HAP-1 (cell line): ENCODE data around the gene WDR4.
"Not testable (repeated sequence)": the region's sequence is repeated elsewhere in the genome, so short reads cannot be mapped to it uniquely, and the experiment has no call there.

Experiments used
- DNase-seq, 2 experiments: peaks; one replicate each; pipeline ENCODE4 v3.0.0-alpha.2; 2016 to 2020; ENCODE audit warnings: low spot score in 2 of 2
- H3K27me3 ChIP-seq: fragments of 250-450 bp; sonication (Bioruptor Pico); 2 replicates; pipeline ENCODE4 v1.5.1; 2020; ENCODE audit warnings: low read depth, mild to moderate bottlenecking, moderate library complexity
- H3K36me3 ChIP-seq: fragments of 250-450 bp; sonication (Bioruptor Pico); replicated peaks from 2 replicates; pipeline ENCODE4 v1.5.1; 2020; ENCODE audit warnings: mild to moderate bottlenecking
- H3K4me1 ChIP-seq: fragments of 250-450 bp; sonication (Bioruptor Pico); 2 replicates; pipeline ENCODE4 v1.5.1; 2020; ENCODE audit warnings: mild to moderate bottlenecking
- H3K4me3 ChIP-seq: fragments of 250-450 bp; sonication (Bioruptor Pico); 2 replicates; pipeline ENCODE4 v1.5.1; 2020; ENCODE audit warnings: mild to moderate bottlenecking, moderate library complexity
- H3K9me3 ChIP-seq: fragments of 250-450 bp; sonication (Bioruptor Pico); 2 replicates; pipeline ENCODE4 v1.5.1; 2020; ENCODE audit warnings: mild to moderate bottlenecking, moderate library complexity
- in situ Hi-C: fragments of 300-500 bp; cut with MboI; formaldehyde crosslinking; loops from 3 replicates; pipeline ENCODE4 v1.14.3; 2020; ENCODE audit warnings: low sequenced_read_pairs, inconsistent platforms, mixed read lengths

Gene WDR4

GRCh38 chr21:42835611-42836401, 43.5 kb downstream of the WDR4 start:
- H3K9me3 ChIP-seq: no peaks in the 10 kb centered on the region
- no peaks in the 10 kb centered on the region for H3K4me1 ChIP-seq
- in situ Hi-C loops: loop anchor here (10.0 kb wide), 1 partner anchor 241 kb away; no protein-coding TSS in a partner anchor
- peaks cover 14% of the 10 kb centered on the region for H3K36me3 ChIP-seq
- peaks cover 15% of the 10 kb centered on the region for H3K27me3 ChIP-seq
- H3K4me3 ChIP-seq: no peak overlapping the region
- no peak for DNase-seq

GRCh38 chr21:42835211-42835610, 44.1 kb downstream of the WDR4 start:
- no peak for DNase-seq
- H3K36me3 ChIP-seq: peaks cover 8% of the 10 kb centered on the region
- no peaks in the 10 kb centered on the region for H3K9me3 ChIP-seq
- H3K4me3 ChIP-seq: no peak overlapping the region
- peaks cover 17% of the 10 kb centered on the region for H3K27me3 ChIP-seq
- in situ Hi-C loops: loop anchor here (10.0 kb wide), 1 partner anchor 240 kb away; no protein-coding TSS in a partner anchor
- no peaks in the 10 kb centered on the region for H3K4me1 ChIP-seq

GRCh38 chr21:42834726-42835191, 44.6 kb downstream of the WDR4 start:
- H3K4me3 ChIP-seq: no peak overlapping the region
- no peak for DNase-seq
- peaks cover 3% of the 10 kb centered on the region; the same call in 1 of the 2 replicates for H3K36me3 ChIP-seq
- no peaks in the 10 kb centered on the region for H3K4me1 ChIP-seq
- H3K9me3 ChIP-seq: no peaks in the 10 kb centered on the region
- in situ Hi-C loops: loop anchor here (10.0 kb wide), 1 partner anchor 240 kb away; no protein-coding TSS in a partner anchor
- peaks cover 17% of the 10 kb centered on the region for H3K27me3 ChIP-seq

GRCh38 chr21:42833859-42834725, 45.2 kb downstream of the WDR4 start:
- no peak for DNase-seq
- peaks cover 17% of the 10 kb centered on the region for H3K27me3 ChIP-seq
- in situ Hi-C loops: loop anchor here (10.0 kb wide), 1 partner anchor 239 kb away; no protein-coding TSS in a partner anchor
- H3K4me1 ChIP-seq: no peaks in the 10 kb centered on the region
- H3K9me3 ChIP-seq: no peaks in the 10 kb centered on the region; the same call in 1 of the 2 replicates
- no peak overlapping the region for H3K4me3 ChIP-seq
- no peaks in the 10 kb centered on the region for H3K36me3 ChIP-seq

GRCh38 chr21:42833439-42833815, 45.9 kb downstream of the WDR4 start:
- H3K4me3 ChIP-seq: no peak overlapping the region
- in situ Hi-C loops: loop anchor here (10.0 kb wide), 1 partner anchor 239 kb away; no protein-coding TSS in a partner anchor
- DNase-seq: peak; percentile 57 to 67

GRCh38 chr21:42832321-42832630, 47.1 kb downstream of the WDR4 start:
- not testable (repeated sequence) for H3K4me1 ChIP-seq, H3K36me3 ChIP-seq, DNase-seq, H3K4me3 ChIP-seq, H3K9me3 ChIP-seq
- peaks cover 20% of the 10 kb centered on the region for H3K27me3 ChIP-seq
- in situ Hi-C loops: loop anchor here (10.0 kb wide), 1 partner anchor 237 kb away; no protein-coding TSS in a partner anchor

More at GRCh38 chr21:42833439-42833815, 45.9 kb downstream of the WDR4 start:
- no peaks in the 10 kb centered on the region for H3K4me1 ChIP-seq
- no peaks in the 10 kb centered on the region for H3K36me3 ChIP-seq
- no peaks in the 10 kb centered on the region; the same call in 1 of the 2 replicates for H3K9me3 ChIP-seq
- peaks cover 17% of the 10 kb centered on the region for H3K27me3 ChIP-seq

- no peaks in the 10 kb centered on the region for H3K36me3 ChIP-seq
- H3K4me3 ChIP-seq: no peak overlapping the region
- H3K27me3 ChIP-seq: peaks cover 20% of the 10 kb centered on the region
- H3K9me3 ChIP-seq: no peaks in the 10 kb centered on the region; the same call in 1 of the 2 replicates
- no peak for DNase-seq
- in situ Hi-C loops: loop anchor here (10.0 kb wide), 1 partner anchor 236 kb away; no protein-coding TSS in a partner anchor
- no peaks in the 10 kb centered on the region for H3K4me1 ChIP-seq
Observed at GRCh38 chr21:42830456-42831455, 48.6 kb downstream of the WDR4 start.

- H3K36me3 ChIP-seq: no peaks in the 10 kb centered on the region
- H3K9me3 ChIP-seq: no peaks in the 10 kb centered on the region; the same call in 1 of the 2 replicates
- no peak overlapping the region for H3K4me3 ChIP-seq
- peaks cover 20% of the 10 kb centered on the region for H3K27me3 ChIP-seq
- in situ Hi-C loops: loop anchor here (10.0 kb wide), 1 partner anchor 235 kb away; no protein-coding TSS in a partner anchor
- DNase-seq: no peak
- no peaks in the 10 kb centered on the region for H3K4me1 ChIP-seq
Observed at GRCh38 chr21:42829954-42830353, 49.4 kb downstream of the WDR4 start.

- Histone ChIP-seq H3K9me3 (no peaks in the 10 kb centered on the region; the same call in 1 of the 2 replicates), H3K4me1 (no peaks in the 10 kb centered on the region), H3K4me3 (no peak overlapping the region), H3K36me3 (no peaks in the 10 kb centered on the region), H3K27me3 (peaks cover 20% of the 10 kb centered on the region)
- in situ Hi-C loops: no loop called here
- no peak for DNase-seq
Observed at GRCh38 chr21:42829417-42829816, 49.9 kb downstream of the WDR4 start.

- H3K36me3 ChIP-seq: no peaks in the 10 kb centered on the region
- H3K4me3 ChIP-seq: no peak overlapping the region
- in situ Hi-C loops: no loop called here
- peaks cover 13% of the 10 kb centered on the region for H3K27me3 ChIP-seq
- no peaks in the 10 kb centered on the region for H3K4me1 ChIP-seq
- DNase-seq: no peak
- H3K9me3 ChIP-seq: no peaks in the 10 kb centered on the region; the same call in 1 of the 2 replicates
Observed at GRCh38 chr21:42827588-42827987, 51.8 kb downstream of the WDR4 start.

- no peaks in the 10 kb centered on the region; the same call in 1 of the 2 replicates for H3K9me3 ChIP-seq
- H3K4me1 ChIP-seq: no peaks in the 10 kb centered on the region
- no peaks in the 10 kb centered on the region for H3K27me3 ChIP-seq
- in situ Hi-C loops: no loop called here
- no peak overlapping the region for H3K4me3 ChIP-seq
- DNase-seq: no peak
- H3K36me3 ChIP-seq: no peaks in the 10 kb centered on the region
Observed at GRCh38 chr21:42820616-42821465, 58.5 kb downstream of the WDR4 start.
